ENCODE results near the gene INSL6.

The INSL6 gene, protein sequence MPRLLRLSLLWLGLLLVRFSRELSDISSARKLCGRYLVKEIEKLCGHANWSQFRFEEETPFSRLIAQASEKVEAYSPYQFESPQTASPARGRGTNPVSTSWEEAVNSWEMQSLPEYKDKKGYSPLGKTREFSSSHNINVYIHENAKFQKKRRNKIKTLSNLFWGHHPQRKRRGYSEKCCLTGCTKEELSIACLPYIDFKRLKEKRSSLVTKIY

GRCh38 chr9:5185220-5185840 lies at the start of gene INSL6:
Gene INSL6, minus strand, starts transcription at chr9:5185639. Its CDS starts 37 bp downstream, at chr9:5185602.
- Histone ChIP-seq H3K9me2 (ENCODE audit: low read depth, low read length) (no peaks in the 10 kb centered on the region), H4K20me1 (ENCODE audit: insufficient read depth, low read length) (no peaks in the 10 kb centered on the region), H2AFZ (ENCODE audit: low read length) (peak within 1 kb of the TSS; percentile 59; the same call in 1 of the 2 replicates), H3K79me2 (ENCODE audit: insufficient read depth, low read length) (no peaks in the 10 kb centered on the region), H3K27me3 (ENCODE audit: insufficient read depth, low read length) (no peaks in the 10 kb centered on the region), H3F3A (ENCODE audit: insufficient read depth, low read length) (peaks cover 5% of the 10 kb centered on the region), H3K4me2 (ENCODE audit: low read length) (peak within 1 kb of the TSS; percentile 50), H3K9me3 (ENCODE audit: low read length) (peaks cover 8% of the 10 kb centered on the region), H3K27ac (ENCODE audit: low read depth, low read length, poor library complexity, severe bottlenecking) (peak within 1 kb of the TSS; percentile 89), H3K36me3 (ENCODE audit: insufficient read depth, low read length) (no peaks in the 10 kb centered on the region), H3K4me3 (ENCODE audit: low read depth, low read length, poor library complexity, severe bottlenecking) (peak within 1 kb of the TSS; percentile 26), H3K4me1 (ENCODE audit: insufficient read depth, low read length, severe bottlenecking) (peaks cover 43% of the 10 kb centered on the region), H3K9ac (ENCODE audit: low read length) (peak within 1 kb of the TSS; percentile 6; the same call in 1 of the 2 replicates)
- TF ChIP-seq EZH2 (IDR thresholded peaks at IDR 0.05; ENCODE audit: borderline replicate concordance, low read length) (no peak), CTCF (IDR thresholded peaks at IDR 0.05; ENCODE audit: low read length) (no peak)

GRCh38 chr9:5231212-5231611 lies 45.8 kb upstream of the INSL6 start, which contains the start of gene INSL4:
Gene INSL4, plus strand, starts transcription at chr9:5231419. Its CDS starts 105 bp downstream, at chr9:5231524.
- no peaks in the 10 kb centered on the region; the same call in 1 of the 2 replicates for H3K27me3 ChIP-seq (ENCODE audit: insufficient read depth, low read length)

DNA sequence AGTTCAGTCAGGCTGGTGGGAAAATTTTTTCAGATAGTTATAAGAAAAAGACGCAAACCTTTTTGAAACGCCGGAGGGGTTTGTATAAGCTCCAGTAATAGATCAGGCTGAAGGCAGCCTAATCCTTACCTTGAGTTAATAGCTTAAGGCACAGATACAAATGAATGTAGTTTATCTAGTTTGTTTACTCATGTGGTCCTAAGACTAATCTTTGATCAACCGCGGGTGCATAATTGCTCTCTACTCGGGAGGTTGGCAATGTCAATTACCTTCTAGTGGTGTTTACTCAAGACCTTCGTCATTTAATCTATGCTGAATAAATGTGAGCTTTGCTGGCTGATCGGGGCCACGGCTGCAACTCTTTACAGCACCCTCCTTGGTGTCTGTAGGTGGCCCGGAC lies 45.1 kb upstream of the INSL6 start:
- Histone ChIP-seq H3K27ac (ENCODE audit: low read depth, low read length, poor library complexity, severe bottlenecking) (no peak overlapping the region), H3K4me3 (ENCODE audit: low read depth, low read length, poor library complexity, severe bottlenecking) (no peak overlapping the region), H3K4me1 (ENCODE audit: insufficient read depth, low read length, severe bottlenecking) (no peaks in the 10 kb centered on the region), H3K9ac (ENCODE audit: low read length) (no peak overlapping the region), H3K79me2 (ENCODE audit: insufficient read depth, low read length) (no peaks in the 10 kb centered on the region), H3F3A (ENCODE audit: insufficient read depth, low read length) (no peaks in the 10 kb centered on the region; the same call in 1 of the 2 replicates), H3K27me3 (ENCODE audit: insufficient read depth, low read length) (no peaks in the 10 kb centered on the region; the same call in 1 of the 2 replicates), H3K36me3 (ENCODE audit: insufficient read depth, low read length) (no peaks in the 10 kb centered on the region), H3K4me2 (ENCODE audit: low read length) (no peak overlapping the region), H4K20me1 (ENCODE audit: insufficient read depth, low read length) (no peaks in the 10 kb centered on the region), H2AFZ (ENCODE audit: low read length) (no peak overlapping the region), H3K9me2 (ENCODE audit: low read depth, low read length) (no peaks in the 10 kb centered on the region), H3K9me3 (ENCODE audit: low read length) (no peaks in the 10 kb centered on the region)
- TF ChIP-seq EZH2 (IDR thresholded peaks at IDR 0.05; ENCODE audit: borderline replicate concordance, low read length) = no peak
- TF ChIP-seq CTCF (IDR thresholded peaks at IDR 0.05; ENCODE audit: low read length) = no peak

More at GRCh38 chr9:5231212-5231611, 45.8 kb upstream of the INSL6 start, which contains the start of gene INSL4:
- Histone ChIP-seq H3K79me2 (ENCODE audit: insufficient read depth, low read length) (no peaks in the 10 kb centered on the region), H4K20me1 (ENCODE audit: insufficient read depth, low read length) (no peaks in the 10 kb centered on the region), H3K4me1 (ENCODE audit: insufficient read depth, low read length, severe bottlenecking) (no peaks in the 10 kb centered on the region), H2AFZ (ENCODE audit: low read length) (no peak within 1 kb of the TSS), H3K9me2 (ENCODE audit: low read depth, low read length) (no peaks in the 10 kb centered on the region), H3K9ac (ENCODE audit: low read length) (no peak within 1 kb of the TSS), H3K9me3 (ENCODE audit: low read length) (no peaks in the 10 kb centered on the region), H3K4me3 (ENCODE audit: low read depth, low read length, poor library complexity, severe bottlenecking) (no peak within 1 kb of the TSS), H3F3A (ENCODE audit: insufficient read depth, low read length) (no peaks in the 10 kb centered on the region; the same call in 1 of the 2 replicates), H3K36me3 (ENCODE audit: insufficient read depth, low read length) (no peaks in the 10 kb centered on the region), H3K27ac (ENCODE audit: low read depth, low read length, poor library complexity, severe bottlenecking) (no peak within 1 kb of the TSS), H3K4me2 (ENCODE audit: low read length) (no peak within 1 kb of the TSS)
- no peak for TF ChIP-seq CTCF (IDR thresholded peaks at IDR 0.05; ENCODE audit: low read length)
- no peak for TF ChIP-seq EZH2 (IDR thresholded peaks at IDR 0.05; ENCODE audit: borderline replicate concordance, low read length)

All from OCI-LY1 (cell line).